ENCODE data around the gene ERV3-1.
"Not testable (repeated sequence)": the region's sequence is repeated elsewhere in the genome, so short reads cannot be mapped to it uniquely, and the experiment has no call there.

GRCh38 chr7:65007036-65007435 is 549 bp upstream of the ERV3-1 start:
- TF ChIP-seq CTCF (IDR thresholded peaks at IDR 0.05; ENCODE audit: extremely low read depth in 1 of 2, insufficient read depth in 1 of 2, low read depth in 1 of 2, low read length in 2 of 2); EZH2 (IDR thresholded peaks at IDR 0.05; ENCODE audit: borderline replicate concordance, low read depth, low read length, severe bottlenecking); POLR2A (IDR thresholded peaks at IDR 0.05; ENCODE audit: low read depth, low read length); POLR2AphosphoS5 (IDR thresholded peaks at IDR 0.05; ENCODE audit: insufficient read depth, low read depth, low read length); JUN (IDR thresholded peaks at IDR 0.05; ENCODE audit: borderline replicate concordance, insufficient read depth, insufficient read length, low read depth): not testable (repeated sequence)
